Inferior parietal cortex (tissue), 1 donor: ENCODE results near the gene COG2.
"Not testable (repeated sequence)": the region's sequence is repeated elsewhere in the genome, so short reads cannot be mapped to it uniquely, and the experiment has no call there.

Experiments
- DNase-seq: peaks from one replicate; pipeline ENCODE4 v3.0.0-alpha.2; 2016; ENCODE audit errors: extremely low spot score

Gene COG2

GRCh38 chr1:230669543-230669942 is 27.3 kb downstream of the COG2 start:
- DNase-seq = no peak

GRCh38 chr1:230674581-230674980 is 32.3 kb downstream of the COG2 start:
- no peak for DNase-seq

- no peak for DNase-seq
Measured at GRCh38 chr1:230677200-230677599, 34.9 kb downstream of the COG2 start.

GRCh38 chr1:230679192-230679591 is 36.9 kb downstream of the COG2 start:
- DNase-seq = peak; percentile 20

- DNase-seq = no peak
Measured at GRCh38 chr1:230679825-230680224, 37.5 kb downstream of the COG2 start.

GRCh38 chr1:230680300-230681025 is 38.2 kb downstream of the COG2 start:
- no peak for DNase-seq

GRCh38 chr1:230681599-230681998 is 39.3 kb downstream of the COG2 start:
- DNase-seq = peak; percentile 49

- peak; percentile 79 for DNase-seq
Measured at GRCh38 chr1:230682274-230682673, 40.0 kb downstream of the COG2 start.

GRCh38 chr1:230682882-230683610 is 40.8 kb downstream of the COG2 start:
- peak; percentile 58 for DNase-seq

GRCh38 chr1:230684146-230684545 is 41.9 kb downstream of the COG2 start:
- DNase-seq = no peak

GRCh38 chr1:230684998-230685397 is 42.7 kb downstream of the COG2 start:
- DNase-seq = no peak

GRCh38 chr1:230686747-230687146 is 44.5 kb downstream of the COG2 start:
- DNase-seq = no peak

GRCh38 chr1:230690101-230690500 is 47.8 kb downstream of the COG2 start:
- DNase-seq = no peak

GRCh38 chr1:230691615-230692014 is 49.3 kb downstream of the COG2 start:
- DNase-seq = no peak

GRCh38 chr1:230693221-230693620 is 50.9 kb downstream of the COG2 start:
- peak; percentile 34 for DNase-seq

GRCh38 chr1:230693777-230694176 is 51.5 kb downstream of the COG2 start:
- no peak for DNase-seq

GRCh38 chr1:230694464-230694863 is 52.2 kb downstream of the COG2 start:
- DNase-seq = no peak

GRCh38 chr1:230694991-230695390 is 52.7 kb downstream of the COG2 start:
- DNase-seq = no peak

GRCh38 chr1:230696218-230696617 is 53.9 kb downstream of the COG2 start:
- DNase-seq = no peak

- DNase-seq = no peak
Measured at GRCh38 chr1:230696722-230697437, 54.6 kb downstream of the COG2 start.

GRCh38 chr1:230698130-230698529 is 55.8 kb downstream of the COG2 start:
- no peak for DNase-seq

GRCh38 chr1:230698964-230699363 is 56.7 kb downstream of the COG2 start:
- not testable (repeated sequence) for DNase-seq

- DNase-seq = no peak
Measured at GRCh38 chr1:230699716-230700115, 57.4 kb downstream of the COG2 start.
